ENCODE results near the gene ZSWIM6.

DNA sequence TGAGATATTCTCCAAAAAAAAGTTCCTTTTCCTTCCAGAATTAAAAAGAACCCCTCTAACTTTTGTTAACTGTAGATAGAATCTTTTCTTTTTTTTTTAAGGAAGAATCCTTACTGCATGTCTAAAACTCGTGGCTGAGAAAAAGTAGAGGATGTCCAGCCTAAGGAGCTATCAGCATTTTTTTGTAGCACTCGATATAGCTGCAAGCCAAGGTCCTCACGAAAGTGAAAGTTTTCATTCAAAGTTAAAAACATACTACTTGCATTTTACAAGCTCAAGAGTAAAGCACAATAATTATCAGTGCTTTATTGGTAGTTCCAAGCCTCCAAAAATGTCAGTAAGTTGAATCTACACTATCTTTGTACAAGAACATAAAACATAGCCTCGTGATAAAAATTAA, 28.7 kb upstream of the ZSWIM6 start:
- TF ChIP-seq, protein P1, sequence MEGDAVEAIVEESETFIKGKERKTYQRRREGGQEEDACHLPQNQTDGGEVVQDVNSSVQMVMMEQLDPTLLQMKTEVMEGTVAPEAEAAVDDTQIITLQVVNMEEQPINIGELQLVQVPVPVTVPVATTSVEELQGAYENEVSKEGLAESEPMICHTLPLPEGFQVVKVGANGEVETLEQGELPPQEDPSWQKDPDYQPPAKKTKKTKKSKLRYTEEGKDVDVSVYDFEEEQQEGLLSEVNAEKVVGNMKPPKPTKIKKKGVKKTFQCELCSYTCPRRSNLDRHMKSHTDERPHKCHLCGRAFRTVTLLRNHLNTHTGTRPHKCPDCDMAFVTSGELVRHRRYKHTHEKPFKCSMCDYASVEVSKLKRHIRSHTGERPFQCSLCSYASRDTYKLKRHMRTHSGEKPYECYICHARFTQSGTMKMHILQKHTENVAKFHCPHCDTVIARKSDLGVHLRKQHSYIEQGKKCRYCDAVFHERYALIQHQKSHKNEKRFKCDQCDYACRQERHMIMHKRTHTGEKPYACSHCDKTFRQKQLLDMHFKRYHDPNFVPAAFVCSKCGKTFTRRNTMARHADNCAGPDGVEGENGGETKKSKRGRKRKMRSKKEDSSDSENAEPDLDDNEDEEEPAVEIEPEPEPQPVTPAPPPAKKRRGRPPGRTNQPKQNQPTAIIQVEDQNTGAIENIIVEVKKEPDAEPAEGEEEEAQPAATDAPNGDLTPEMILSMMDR (conservative IDR thresholded peaks at IDR 0.05): no peak
- TF ChIP-seq ZFX (IDR thresholded peaks at IDR 0.05): no peak

Measured in C4-2B (cell line).